Hematopoietic multipotent progenitor cell treated with erythropoietin and hydrocortisone succinate and interleukin-3 and kit ligand, for 17 days (in vitro differentiated cells): ENCODE measurements around the gene PRF1.

Source experiments
- DNase-seq: peaks from one replicate; pipeline ENCODE4 v3.0.0-alpha.2; 2015; ENCODE audit warnings: low spot score

Gene PRF1

DNA sequence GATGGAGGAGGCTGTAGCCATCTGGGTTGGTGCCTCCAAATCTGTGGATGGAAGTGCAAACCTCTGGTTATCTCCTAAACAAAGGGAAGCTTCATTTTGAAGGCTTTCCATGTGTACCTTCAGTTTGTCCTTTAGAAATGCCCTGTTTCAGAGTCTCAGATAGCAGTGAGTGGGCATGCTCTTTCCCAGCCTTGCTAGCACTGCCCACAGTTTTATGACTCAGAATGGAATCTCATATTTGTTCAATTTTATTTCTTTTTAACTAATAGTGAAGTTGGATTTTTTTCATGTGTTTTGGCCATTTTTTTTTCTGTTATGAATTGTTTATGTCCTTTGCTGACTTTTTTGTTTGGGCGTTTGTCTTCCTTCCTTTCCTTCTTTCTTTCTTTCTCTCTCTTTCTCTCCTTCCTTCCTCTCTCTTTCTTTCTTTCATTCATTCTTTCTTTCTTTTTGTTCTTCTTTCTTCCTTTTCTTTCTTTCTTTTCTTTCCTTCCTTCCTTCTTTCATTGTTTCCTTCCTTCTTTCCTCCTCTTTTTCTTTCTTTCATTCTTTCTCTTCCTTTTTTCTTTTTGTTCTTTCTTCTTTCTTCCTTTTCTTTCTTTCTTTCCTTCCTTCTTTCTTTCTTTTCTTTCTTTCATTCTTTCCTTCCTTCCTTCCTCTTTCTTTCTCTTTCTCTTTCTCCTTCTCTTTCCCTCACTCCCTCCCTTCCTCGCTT is 25.6 kb downstream of the PRF1 start:
- DNase-seq: no peak

GRCh38 chr10:70575874-70576802 is 26.4 kb downstream of the PRF1 start:
- peak; percentile 31 for DNase-seq

DNA sequence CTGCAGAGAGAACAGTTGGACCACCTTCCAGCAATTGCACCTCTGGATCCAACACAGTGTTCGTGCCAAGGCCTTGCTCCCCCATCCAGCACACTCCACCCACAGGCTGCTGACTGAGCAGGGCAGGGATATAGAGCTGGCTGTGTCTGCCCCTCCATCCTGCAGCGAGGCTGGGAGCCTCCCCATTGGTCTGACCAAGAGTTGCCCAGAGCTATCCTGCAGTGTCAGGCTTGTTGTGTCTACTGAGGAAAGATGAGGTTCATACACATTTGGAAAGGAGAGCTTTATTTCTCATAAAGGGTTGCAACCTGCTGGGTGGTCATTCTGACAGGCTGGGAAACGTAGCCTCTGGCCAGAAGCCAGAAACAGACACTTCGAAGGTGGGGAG is 27.1 kb downstream of the PRF1 start:
- no peak for DNase-seq

DNA sequence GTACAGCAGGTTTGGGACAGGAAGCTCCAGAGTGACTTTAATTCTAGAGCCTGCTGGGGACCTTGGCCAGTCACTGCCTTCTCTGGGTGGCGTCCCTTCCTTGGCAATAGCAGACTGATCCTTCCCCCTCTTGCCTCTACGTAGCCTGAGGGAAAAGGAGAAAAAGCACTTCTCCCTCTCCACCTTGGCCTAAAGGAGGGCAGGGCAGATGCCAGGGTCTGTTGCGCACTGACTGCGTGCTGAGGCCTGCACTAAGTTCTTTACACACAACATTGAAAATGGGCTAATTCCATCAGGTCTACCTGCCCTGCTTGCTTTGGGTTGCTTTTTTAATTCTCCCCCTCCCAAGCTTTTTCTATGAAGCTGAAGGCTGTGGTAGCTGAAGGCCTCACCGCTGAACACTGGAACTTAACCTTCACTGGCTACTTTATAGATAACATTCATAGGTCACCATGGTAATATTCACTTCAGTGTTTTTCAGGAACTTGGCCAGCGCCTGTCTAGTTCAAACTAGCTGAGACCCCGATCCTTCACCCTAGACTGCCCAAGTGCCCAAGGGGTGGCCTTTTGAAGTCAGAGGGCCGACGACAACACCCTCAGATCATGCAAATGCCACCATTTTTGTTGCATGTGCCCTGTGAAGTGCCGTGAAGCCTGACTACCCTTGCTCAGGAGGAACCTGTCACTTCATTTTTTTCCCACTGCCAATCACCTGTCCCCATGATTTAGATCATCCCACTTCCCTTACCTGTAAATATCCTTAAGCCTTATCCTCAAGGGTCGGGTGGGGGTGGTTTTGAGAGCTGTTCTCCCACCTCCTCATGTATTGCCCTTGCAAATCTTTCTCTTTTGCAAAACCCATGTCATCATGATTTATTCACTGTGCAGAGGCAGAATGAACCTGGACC is 28.7 kb downstream of the PRF1 start:
- DNase-seq: no peak

DNA sequence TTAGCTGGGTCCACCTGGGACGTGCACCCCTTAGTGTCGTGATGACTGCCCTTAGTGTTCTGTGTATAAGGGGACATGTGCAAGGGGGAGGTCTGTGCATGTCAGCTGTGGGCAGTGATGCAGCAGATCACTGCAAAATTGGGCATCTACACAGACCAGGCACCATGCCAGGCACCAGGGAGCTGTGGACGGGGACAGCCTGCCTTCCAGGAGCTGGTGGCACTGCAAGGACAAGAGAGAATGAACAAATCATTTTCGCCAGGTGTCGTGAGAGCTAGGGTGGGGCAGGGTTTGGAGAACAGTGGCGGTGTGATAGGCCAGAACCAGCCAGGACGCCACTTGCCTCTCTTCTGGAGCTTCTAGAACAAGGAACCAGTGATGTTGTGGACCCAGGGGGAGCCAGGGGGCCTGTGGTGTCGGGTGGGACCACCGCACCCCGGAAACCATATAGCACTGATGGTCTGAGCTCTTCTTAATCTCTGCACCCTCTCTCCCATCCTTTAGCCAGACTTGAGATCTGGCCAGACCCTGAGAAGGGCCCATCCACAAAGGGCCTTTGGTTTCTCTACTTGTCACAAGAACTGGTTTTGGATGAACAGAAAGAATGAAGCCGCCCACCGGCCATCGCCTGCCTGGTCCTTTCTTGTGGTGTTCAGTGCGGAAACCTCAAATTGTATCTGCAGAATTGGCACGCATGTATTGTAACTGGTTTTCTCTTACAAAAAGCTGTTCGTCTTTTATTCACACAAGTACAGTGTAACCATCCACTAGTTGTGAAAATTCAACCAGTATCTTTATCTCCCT is 30.7 kb downstream of the PRF1 start:
- DNase-seq: no peak

- no peak for DNase-seq
Measured at GRCh38 chr10:70571236-70571635, 31.3 kb downstream of the PRF1 start.

DNA sequence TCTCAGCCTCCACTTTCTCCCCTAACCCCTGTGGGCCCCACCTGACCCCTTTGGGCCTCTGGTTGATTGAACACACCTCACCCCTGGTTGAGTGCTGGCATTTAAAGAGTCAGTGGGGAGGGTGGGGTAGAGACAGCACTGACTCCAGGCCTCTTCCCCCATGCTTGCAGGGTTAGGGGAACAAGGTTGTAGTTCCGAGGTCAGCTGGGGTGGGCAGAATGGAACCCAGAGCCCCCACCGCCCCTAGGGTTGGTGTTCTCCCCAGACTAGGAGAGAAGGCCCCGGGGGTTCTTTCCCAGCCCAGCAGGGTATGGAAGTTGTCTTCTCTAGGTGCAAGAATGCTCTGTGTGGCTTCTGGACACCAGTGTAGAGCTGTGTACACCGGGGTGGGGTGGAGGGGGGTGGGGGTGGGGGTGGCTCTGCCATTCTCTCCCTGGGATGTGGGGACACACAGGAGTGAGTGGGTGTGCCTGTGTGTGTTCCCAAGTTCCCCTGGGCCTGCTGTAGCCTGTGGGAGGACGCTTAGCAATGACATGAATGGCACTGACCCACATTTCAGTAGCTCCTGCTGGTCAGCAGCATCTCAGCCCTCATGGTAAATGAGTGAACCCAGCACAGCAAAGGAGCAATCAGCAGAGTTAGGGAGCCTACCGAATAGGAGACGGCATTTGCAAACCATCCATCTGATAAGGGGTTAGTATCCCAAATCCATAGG is 33.6 kb downstream of the PRF1 start:
- DNase-seq: no peak

DNA sequence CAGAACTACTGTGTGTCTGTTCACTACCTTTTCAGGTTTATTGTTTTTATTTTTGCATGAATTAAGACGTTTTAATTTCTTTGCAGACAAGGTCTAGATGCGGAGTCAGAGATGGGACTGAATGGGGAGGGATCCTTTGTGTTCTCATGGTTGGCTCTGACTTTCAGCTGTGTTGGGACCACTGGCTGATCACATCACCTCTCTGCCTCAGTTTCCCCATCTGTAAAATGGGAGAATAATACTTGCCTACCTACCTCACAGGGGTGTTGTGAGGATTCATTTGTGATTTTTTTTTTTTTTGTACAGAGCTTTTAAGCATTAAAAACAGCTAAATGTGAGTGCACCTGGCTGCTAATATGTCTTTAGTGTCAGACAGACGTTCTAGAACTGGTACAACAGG is 34.4 kb downstream of the PRF1 start:
- DNase-seq: no peak

- no peak for DNase-seq
Measured at GRCh38 chr10:70567603-70568002, 34.9 kb downstream of the PRF1 start.

GRCh38 chr10:70566515-70567290 is 35.8 kb downstream of the PRF1 start:
- DNase-seq: no peak

GRCh38 chr10:70565556-70566514 is 36.7 kb downstream of the PRF1 start:
- no peak for DNase-seq

GRCh38 chr10:70564901-70565351 is 37.6 kb downstream of the PRF1 start:
- no peak for DNase-seq

DNA sequence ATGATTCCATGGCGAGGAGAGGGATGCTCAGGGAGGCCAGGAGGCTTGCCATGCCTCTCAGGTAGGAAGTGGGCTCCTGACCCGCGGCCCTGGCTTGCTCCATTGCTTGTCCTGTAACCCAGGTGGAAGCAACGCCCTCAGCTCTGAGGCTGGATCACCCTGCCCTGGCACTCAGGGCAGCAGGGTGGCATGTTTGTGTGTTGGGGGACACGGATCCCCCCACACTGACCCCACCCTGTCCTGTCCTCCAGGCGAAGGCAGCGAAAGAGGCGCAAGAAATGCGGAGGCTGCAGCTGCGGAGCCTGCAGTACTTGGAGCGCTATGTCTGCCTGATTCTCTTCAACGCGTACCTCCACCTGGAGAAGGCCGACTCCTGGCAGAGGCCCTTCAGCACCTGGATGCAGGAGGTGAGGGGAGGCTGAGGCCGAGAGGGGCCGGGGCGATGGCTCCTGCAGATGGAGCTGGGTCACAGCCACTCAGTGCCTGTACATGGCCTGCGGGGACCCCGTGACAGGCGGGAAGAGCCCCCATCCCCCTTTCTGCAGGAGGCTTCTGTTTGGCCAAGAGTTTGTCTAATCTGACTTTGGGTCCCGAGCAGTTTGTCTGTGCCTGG is 38.3 kb downstream of the PRF1 start:
- DNase-seq: no peak

- no peak for DNase-seq
Measured at GRCh38 chr10:70563230-70563629, 39.3 kb downstream of the PRF1 start.

- no peak for DNase-seq
Measured at GRCh38 chr10:70562036-70562755, 40.3 kb downstream of the PRF1 start.

- DNase-seq: no peak
Measured at GRCh38 chr10:70561558-70561957, 41.0 kb downstream of the PRF1 start.

DNA sequence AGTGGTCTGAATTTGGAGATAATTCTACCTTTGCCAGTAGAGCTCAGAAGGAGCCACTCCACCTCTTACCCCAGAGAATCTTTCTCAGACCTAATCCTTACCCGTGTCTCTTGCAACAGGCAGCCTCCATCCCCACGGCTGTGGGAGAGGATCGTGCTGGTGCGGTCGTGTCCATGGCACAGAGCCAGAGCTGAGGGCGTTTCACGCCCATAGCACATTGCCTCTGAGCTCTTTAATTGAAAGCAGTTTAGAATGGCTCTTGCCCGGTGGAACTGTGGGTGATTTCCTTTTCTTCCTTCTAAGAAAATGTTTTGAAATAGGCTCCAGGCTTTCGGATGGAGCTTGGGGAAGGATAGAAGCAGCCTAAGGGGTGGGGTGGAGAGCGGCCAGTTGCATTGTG is 41.5 kb downstream of the PRF1 start:
- DNase-seq: no peak

DNA sequence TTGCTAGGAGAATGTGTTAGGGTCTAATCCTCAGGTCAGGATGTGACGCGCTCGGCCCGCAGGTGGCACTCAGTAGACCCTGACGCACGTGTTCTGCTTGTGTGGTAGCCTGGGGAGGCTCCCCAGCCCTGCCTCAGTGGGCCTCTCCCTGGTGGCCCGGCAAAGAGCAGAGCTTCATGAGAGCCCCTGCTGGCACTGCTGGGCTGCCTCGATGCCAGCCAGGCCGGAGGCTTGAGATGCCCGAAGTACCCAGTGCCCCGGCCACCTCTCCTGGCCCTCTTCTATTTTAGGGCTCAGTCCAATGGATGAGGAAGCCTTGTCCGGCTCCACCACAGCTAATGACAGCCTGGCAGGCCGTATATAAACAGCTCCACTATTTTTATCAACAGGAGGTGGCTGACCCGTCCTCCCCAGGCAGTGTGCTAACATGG is 42.0 kb downstream of the PRF1 start:
- DNase-seq: no peak
